Measurements from ENCODE around the gene FOXL3. TPM values are rescaled to one million over a fixed set of nuclear protein-coding genes. Genes with fewer than 3 reads are reported as not detected.

Gene FOXL3
- total RNA-seq, 1 experiment from 2014 or later: not detected

DNA sequence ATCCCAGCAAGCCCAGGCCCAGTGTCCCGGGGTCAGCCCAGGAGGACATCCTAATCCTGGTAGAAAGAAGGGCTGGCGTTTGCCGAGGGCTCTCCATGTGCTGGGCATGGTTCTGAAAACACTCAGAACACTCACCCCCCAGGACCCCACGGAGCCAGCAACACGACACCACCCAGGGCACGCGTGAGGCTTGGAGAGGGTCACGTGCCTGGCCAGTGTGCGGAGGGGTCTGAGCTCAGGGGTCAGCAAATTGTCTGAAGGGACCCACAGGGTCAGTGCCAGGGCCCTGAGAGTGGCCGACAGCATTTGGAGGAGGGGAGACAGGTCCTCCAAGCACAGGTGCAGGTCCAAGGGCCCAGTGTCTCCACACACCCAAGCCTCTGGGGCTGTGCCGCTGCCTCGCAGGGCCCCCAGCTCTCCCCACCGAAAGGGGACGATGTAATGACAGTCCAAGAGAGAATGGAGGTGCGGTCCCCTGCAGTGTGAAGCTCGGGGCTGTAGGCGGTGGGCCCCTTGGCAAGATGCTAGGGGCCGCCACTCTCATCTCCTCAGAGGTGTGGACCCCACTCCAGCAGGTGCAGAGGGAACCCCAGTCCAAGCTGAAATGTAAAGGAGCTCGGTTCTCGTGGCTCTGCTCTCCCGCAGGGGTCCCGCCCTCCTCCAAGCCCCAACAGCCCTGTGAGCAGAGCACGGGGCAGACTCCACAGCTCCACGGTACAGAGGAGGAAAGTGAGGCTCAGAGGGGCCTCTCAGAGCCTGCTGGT is 7.8 kb downstream of the FOXL3 start:
- no peak for ATAC-seq
- Mint-ChIP-seq H3K27me3 (ENCODE audit: low read depth) (peaks cover 8% of the 10 kb centered on the region), H3K4me1 (no peaks in the 10 kb centered on the region), H3K36me3 (no peaks in the 10 kb centered on the region), H3K4me3 (no peak overlapping the region), H3K9me3 (no peaks in the 10 kb centered on the region), H3K27ac (no peak overlapping the region)
- POLR2A ChIA-PET: no interaction called here
- no peak for DNase-seq (ENCODE audit: low spot score)
- TF ChIP-seq ERG (CRISPR knock-in tag; IDR thresholded peaks at IDR 0.05) (no peak), ZNF121 (CRISPR knock-in tag; IDR thresholded peaks at IDR 0.05) (no peak), IRF2 (CRISPR knock-in tag; IDR thresholded peaks at IDR 0.05; ENCODE audit: borderline replicate concordance, low read depth) (no peak), USF2 (CRISPR knock-in tag; IDR thresholded peaks at IDR 0.05) (no peak)
- TF ChIP-seq, protein P1, sequence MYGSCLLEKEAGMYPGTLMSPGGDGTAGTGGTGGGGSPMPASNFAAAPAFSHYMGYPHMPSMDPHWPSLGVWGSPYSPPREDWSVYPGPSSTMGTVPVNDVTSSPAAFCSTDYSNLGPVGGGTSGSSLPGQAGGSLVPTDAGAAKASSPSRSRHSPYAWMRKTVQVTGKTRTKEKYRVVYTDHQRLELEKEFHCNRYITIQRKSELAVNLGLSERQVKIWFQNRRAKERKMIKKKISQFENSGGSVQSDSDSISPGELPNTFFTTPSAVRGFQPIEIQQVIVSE (CRISPR knock-in tag; IDR thresholded peaks at IDR 0.05; ENCODE audit: borderline replicate concordance): no peak
- TF ChIP-seq, protein P2, sequence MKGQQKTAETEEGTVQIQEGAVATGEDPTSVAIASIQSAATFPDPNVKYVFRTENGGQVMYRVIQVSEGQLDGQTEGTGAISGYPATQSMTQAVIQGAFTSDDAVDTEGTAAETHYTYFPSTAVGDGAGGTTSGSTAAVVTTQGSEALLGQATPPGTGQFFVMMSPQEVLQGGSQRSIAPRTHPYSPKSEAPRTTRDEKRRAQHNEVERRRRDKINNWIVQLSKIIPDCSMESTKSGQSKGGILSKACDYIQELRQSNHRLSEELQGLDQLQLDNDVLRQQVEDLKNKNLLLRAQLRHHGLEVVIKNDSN (CRISPR knock-in tag; IDR thresholded peaks at IDR 0.05): no peak
- TF ChIP-seq, protein P3, sequence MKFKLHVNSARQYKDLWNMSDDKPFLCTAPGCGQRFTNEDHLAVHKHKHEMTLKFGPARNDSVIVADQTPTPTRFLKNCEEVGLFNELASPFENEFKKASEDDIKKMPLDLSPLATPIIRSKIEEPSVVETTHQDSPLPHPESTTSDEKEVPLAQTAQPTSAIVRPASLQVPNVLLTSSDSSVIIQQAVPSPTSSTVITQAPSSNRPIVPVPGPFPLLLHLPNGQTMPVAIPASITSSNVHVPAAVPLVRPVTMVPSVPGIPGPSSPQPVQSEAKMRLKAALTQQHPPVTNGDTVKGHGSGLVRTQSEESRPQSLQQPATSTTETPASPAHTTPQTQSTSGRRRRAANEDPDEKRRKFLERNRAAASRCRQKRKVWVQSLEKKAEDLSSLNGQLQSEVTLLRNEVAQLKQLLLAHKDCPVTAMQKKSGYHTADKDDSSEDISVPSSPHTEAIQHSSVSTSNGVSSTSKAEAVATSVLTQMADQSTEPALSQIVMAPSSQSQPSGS (CRISPR knock-in tag; IDR thresholded peaks at IDR 0.05; ENCODE audit: borderline replicate concordance, low read depth): no peak
- TF ChIP-seq, protein P4, sequence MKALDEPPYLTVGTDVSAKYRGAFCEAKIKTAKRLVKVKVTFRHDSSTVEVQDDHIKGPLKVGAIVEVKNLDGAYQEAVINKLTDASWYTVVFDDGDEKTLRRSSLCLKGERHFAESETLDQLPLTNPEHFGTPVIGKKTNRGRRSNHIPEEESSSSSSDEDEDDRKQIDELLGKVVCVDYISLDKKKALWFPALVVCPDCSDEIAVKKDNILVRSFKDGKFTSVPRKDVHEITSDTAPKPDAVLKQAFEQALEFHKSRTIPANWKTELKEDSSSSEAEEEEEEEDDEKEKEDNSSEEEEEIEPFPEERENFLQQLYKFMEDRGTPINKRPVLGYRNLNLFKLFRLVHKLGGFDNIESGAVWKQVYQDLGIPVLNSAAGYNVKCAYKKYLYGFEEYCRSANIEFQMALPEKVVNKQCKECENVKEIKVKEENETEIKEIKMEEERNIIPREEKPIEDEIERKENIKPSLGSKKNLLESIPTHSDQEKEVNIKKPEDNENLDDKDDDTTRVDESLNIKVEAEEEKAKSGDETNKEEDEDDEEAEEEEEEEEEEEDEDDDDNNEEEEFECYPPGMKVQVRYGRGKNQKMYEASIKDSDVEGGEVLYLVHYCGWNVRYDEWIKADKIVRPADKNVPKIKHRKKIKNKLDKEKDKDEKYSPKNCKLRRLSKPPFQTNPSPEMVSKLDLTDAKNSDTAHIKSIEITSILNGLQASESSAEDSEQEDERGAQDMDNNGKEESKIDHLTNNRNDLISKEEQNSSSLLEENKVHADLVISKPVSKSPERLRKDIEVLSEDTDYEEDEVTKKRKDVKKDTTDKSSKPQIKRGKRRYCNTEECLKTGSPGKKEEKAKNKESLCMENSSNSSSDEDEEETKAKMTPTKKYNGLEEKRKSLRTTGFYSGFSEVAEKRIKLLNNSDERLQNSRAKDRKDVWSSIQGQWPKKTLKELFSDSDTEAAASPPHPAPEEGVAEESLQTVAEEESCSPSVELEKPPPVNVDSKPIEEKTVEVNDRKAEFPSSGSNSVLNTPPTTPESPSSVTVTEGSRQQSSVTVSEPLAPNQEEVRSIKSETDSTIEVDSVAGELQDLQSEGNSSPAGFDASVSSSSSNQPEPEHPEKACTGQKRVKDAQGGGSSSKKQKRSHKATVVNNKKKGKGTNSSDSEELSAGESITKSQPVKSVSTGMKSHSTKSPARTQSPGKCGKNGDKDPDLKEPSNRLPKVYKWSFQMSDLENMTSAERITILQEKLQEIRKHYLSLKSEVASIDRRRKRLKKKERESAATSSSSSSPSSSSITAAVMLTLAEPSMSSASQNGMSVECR (CRISPR knock-in tag; IDR thresholded peaks at IDR 0.05; ENCODE audit: borderline replicate concordance): no peak
- CTCF ChIA-PET: interaction anchor here (0.5 to 1.0 kb wide), 2 partner anchors 24 to 35 kb away, joined by 4 to 5 read pairs; no protein-coding TSS in a partner anchor

- ATAC-seq: no peak
- CTCF ChIA-PET: interaction anchor here (1.0 kb wide), 1 partner anchor 23 kb away, joined by 4 read pairs; no protein-coding TSS in a partner anchor
- Mint-ChIP-seq H3K27ac (no peak overlapping the region), H3K4me3 (no peak overlapping the region), H3K36me3 (no peaks in the 10 kb centered on the region), H3K27me3 (ENCODE audit: low read depth) (peaks cover 2% of the 10 kb centered on the region), H3K9me3 (no peaks in the 10 kb centered on the region), H3K4me1 (no peaks in the 10 kb centered on the region)
- DNase-seq (ENCODE audit: low spot score): no peak
- POLR2A ChIA-PET: no interaction called here
- no peak for TF ChIP-seq SMAD3 (CRISPR knock-in tag; IDR thresholded peaks at IDR 0.05; ENCODE audit: borderline replicate concordance)
- TF ChIP-seq, protein P5, sequence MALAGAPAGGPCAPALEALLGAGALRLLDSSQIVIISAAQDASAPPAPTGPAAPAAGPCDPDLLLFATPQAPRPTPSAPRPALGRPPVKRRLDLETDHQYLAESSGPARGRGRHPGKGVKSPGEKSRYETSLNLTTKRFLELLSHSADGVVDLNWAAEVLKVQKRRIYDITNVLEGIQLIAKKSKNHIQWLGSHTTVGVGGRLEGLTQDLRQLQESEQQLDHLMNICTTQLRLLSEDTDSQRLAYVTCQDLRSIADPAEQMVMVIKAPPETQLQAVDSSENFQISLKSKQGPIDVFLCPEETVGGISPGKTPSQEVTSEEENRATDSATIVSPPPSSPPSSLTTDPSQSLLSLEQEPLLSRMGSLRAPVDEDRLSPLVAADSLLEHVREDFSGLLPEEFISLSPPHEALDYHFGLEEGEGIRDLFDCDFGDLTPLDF (CRISPR knock-in tag; IDR thresholded peaks at IDR 0.05): no peak
- no peak for TF ChIP-seq ZNF416 (CRISPR knock-in tag; IDR thresholded peaks at IDR 0.05)
- TF ChIP-seq RORB (CRISPR knock-in tag; IDR thresholded peaks at IDR 0.05): no peak
- TF ChIP-seq, protein P6, sequence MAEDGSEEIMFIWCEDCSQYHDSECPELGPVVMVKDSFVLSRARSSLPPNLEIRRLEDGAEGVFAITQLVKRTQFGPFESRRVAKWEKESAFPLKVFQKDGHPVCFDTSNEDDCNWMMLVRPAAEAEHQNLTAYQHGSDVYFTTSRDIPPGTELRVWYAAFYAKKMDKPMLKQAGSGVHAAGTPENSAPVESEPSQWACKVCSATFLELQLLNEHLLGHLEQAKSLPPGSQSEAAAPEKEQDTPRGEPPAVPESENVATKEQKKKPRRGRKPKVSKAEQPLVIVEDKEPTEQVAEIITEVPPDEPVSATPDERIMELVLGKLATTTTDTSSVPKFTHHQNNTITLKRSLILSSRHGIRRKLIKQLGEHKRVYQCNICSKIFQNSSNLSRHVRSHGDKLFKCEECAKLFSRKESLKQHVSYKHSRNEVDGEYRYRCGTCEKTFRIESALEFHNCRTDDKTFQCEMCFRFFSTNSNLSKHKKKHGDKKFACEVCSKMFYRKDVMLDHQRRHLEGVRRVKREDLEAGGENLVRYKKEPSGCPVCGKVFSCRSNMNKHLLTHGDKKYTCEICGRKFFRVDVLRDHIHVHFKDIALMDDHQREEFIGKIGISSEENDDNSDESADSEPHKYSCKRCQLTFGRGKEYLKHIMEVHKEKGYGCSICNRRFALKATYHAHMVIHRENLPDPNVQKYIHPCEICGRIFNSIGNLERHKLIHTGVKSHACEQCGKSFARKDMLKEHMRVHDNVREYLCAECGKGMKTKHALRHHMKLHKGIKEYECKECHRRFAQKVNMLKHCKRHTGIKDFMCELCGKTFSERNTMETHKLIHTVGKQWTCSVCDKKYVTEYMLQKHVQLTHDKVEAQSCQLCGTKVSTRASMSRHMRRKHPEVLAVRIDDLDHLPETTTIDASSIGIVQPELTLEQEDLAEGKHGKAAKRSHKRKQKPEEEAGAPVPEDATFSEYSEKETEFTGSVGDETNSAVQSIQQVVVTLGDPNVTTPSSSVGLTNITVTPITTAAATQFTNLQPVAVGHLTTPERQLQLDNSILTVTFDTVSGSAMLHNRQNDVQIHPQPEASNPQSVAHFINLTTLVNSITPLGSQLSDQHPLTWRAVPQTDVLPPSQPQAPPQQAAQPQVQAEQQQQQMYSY (CRISPR knock-in tag; IDR thresholded peaks at IDR 0.05): no peak
- TF ChIP-seq, protein P7, sequence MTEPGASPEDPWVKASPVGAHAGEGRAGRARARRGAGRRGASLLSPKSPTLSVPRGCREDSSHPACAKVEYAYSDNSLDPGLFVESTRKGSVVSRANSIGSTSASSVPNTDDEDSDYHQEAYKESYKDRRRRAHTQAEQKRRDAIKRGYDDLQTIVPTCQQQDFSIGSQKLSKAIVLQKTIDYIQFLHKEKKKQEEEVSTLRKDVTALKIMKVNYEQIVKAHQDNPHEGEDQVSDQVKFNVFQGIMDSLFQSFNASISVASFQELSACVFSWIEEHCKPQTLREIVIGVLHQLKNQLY (CRISPR knock-in tag; IDR thresholded peaks at IDR 0.05): no peak
- TF ChIP-seq E2F4 (CRISPR knock-in tag; IDR thresholded peaks at IDR 0.05; ENCODE audit: borderline replicate concordance, low read depth): no peak
Observed at GRCh38 chr7:298375-298702, 8.4 kb downstream of the FOXL3 start.
